H1 (cell line): ENCODE data around the gene RELCH. TPM values are rescaled to one million over a fixed set of nuclear protein-coding genes. Genes with fewer than 3 reads are reported as not detected.

Source experiments
- ATF2 ChIP-seq: IDR thresholded peaks from 2 replicates; pipeline ENCODE4 v1.6.1; 2012; ENCODE audit warnings: low read length, inconsistent platforms
- polyA plus RNA-seq, 7 experiments: library from polyadenylated mRNA; depleted of rRNA in 3 of 7; stranded (reverse) in 5 of 7; unstranded in 2 of 7; fragments of >200 nt in 5 of 7; fragments of 200-250 nt in 2 of 7; gene quantifications; 1 replicate in 5 of 7; 2 replicates in 1 of 7; 4 replicates in 1 of 7; pipeline versions ENCODE4 v1.2.1 to v1.2.3, GENCODE V29; 2011 to 2013; ENCODE audit warnings: missing spikeins in 2 of 7, mixed read lengths in 2 of 7
- total RNA-seq: library from RNA; stranded (reverse); fragmentation: NEBNext Ultra II Directional; extraction: Animal tissue kit (Norgen Biotek cat#: 25700); gene quantifications from 2 replicates; pipeline ENCODE4 v1.2.1, GENCODE V29; 2021

Gene RELCH
- total and polyA plus RNA-seq, 2 of the 8 experiments (the other 6 are each of a cell fraction or from before 2014, with no cell fraction given), result 7.3 to 26.9 TPM

- TF ChIP-seq ATF2, result no peak
Observed at GRCh38 chr18:62200121-62200914, 13.3 kb downstream of the RELCH start (continued).
